SW 1271 (cell line): Measurements from ENCODE around the gene STIP1.
A peak's percentile ranks its signal among the peaks of the same experiment; 100 is the strongest.

ENCODE experiments used
- DNase-seq, 2 experiments: peaks; one replicate each; lab custom pipeline; 2025; lab: John Stamatoyannopoulos, UW

Gene STIP1

DNA sequence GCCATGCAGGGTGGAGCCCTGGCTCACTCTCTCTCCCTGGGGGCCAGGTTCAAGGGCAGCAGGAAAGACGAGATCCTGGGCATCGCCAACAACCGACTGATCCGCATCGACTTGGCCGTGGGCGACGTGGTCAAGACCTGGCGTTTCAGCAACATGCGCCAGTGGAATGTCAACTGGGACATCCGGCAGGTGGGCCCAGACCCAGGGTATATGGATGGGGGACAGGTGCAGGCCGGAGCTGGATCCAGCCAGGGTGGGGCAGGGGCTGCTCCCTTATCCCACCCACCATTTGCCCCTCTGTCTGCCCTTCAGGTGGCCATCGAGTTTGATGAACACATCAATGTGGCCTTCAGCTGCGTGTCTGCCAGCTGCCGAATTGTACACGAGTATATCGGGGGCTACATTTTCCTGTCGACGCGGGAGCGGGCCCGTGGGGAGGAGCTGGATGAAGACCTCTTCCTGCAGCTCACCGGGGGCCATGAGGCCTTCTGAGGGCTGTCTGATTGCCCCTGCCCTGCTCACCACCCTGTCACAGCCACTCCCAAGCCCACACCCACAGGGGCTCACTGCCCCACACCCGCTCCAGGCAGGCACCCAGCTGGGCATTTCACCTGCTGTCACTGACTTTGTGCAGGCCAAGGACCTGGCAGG, 37.2 kb downstream of the STIP1 start:
- DNase-seq: no peak

DNA sequence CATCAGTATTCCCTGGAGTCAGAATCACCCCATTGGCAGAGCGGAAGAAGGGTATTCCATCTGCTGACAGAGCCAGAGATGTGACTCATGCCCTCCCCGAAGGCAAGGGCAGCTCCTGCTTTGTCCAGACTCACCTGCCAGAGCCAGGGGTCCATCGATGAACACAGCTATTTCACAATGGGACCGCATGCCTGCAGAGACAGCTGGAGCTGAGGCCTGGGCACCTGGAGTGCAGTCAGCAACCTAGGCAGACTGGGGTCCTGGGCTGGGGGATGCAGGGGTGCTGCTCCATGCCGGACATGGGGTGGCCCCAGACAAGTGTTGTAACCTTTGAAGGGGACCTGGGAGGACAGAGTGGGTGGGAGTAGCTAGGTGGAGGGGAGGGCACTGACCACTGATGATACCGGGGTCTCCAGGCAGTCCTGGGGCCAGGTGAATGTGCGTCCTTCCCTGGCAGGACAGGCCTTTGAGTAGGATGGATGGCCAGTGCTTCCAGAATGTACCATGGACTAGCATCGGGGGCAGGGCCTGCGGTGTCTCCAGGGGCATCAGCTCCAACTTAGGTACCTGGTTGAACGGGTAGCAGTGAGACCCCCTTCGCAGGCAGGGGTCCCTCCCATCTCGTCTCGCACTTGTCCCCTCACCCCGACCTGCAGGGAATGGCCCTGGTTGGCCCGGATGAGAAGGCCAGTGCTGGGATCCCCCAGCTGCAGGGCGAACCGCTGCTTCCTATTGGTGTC, 38.4 kb downstream of the STIP1 start:
- no peak for DNase-seq

DNA sequence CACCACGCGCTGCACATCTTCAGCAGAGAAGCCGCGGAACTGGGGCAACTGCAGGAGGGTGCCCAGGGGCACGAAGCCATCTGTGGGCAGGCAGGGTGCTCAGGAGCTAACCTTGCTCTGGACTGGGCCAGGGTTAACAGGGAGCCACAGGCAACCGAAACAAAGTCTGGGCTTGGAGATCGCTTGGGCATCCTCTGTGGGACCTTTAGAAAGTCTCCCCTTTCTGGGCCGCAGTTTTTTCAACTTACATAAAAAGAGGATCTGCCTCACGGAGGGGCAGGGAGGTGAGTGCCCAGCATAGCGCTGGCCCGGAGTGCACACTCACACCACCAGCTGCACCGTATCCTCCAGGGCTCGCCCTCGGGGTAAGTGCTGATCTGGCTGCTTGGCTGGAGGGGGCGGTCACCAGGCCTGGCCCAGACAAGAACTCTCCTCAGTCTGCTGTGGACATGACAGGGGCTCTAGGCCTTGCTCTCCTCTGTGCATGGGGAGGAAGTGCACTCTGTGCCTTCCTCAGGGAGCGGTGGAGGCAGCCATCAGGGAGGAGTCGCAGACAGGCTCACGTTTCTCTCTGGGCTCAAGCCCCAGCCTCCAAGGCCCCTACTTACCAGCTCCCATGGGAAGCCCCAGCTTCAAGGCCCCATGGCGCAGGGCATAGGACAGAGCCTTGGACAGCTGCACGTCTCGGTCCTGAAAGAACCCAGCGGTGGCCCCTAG, 39.1 kb downstream of the STIP1 start:
- DNase-seq: no peak

GRCh38 chr11:64225608-64226506, 39.9 kb downstream of the STIP1 start, which contains the start of the genes NUDT22 and TRPT1:
Gene NUDT22 (plus strand): TSS chr11:64226274. CDS start chr11:64226653, 379 bp downstream.
Gene TRPT1 (minus strand): TSS chr11:64226186. CDS start chr11:64225860, 326 bp downstream.
- DNase-seq: peak; percentile 48 to 75

DNA sequence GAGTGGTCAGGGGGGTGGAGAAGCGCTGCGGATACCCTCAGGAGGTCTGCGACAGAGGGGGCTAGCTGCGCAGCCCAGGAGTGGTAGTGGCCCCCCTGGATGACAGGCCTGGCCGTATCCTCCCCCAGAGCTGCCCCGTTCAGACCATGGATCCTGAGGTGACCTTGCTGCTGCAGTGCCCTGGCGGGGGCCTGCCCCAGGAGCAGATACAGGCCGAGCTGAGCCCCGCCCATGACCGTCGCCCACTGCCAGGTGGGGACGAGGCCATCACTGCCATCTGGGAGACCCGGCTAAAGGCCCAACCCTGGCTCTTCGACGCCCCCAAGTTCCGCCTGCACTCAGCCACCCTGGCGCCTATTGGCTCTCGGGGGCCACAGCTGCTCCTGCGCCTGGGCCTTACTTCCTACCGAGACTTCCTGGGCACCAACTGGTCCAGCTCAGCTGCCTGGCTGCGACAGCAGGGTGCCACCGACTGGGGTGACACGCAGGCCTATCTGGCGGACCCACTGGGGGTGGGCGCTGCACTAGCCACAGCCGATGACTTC, 40.6 kb downstream of the STIP1 start:
- peak; percentile 44 to 58 for DNase-seq

DNA sequence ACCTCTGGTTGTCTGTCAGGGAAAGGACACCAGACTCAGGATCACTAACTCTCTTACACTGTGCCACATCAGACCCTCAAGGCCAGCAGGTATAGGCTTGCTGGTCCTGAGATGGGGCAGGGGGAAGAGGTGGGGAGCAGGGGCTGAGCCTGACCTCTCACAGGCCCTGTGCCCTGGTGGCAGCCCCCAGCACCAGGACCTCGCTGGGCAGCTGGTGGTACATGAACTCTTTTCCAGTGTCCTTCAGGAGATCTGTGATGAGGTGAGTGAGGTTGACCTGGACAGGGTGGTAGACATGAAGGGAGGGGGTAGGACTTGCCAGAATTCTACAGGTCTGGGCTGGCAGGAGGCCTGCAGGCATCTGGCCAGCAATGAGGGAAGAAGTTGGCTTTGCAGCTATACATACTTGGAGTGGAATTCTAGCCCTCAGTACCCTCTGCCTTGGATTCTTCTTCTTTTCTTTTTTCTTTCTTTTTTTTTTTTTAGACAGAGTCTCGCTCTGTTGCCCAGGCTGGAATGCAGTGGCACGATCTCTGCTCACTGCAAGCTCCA, 41.5 kb downstream of the STIP1 start:
- DNase-seq: no peak

DNA sequence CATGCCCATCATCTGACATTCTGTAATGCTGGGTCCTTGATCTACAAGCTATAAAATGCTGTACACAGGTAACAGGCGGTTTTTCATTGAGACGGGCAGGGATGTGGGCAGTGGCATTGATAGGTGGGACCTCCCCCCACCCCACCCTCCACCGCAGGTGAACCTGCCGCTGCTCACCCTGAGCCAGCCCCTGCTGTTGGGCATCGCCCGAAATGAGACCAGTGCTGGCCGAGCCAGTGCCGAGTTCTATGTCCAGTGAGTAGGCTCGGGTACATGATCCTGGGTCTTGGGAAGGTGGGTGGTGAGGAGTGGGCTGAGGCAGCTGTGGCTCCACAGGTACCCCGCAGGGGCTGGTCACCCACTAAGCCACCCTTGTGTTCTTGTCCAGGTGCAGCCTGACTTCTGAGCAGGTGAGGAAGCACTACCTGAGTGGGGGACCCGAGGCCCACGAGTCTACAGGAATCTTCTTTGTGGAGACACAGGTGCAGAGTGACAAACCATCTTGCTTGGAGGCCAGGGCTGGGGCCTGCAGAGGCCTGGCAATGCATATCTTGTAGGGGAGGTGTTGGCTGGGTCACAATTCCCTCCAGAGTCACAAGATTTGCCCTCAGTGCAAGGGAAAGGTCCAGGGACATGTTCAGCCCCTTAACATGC, 43.2 kb downstream of the STIP1 start:
- DNase-seq: no peak

GRCh38 chr11:64229744-64230170, 43.8 kb downstream of the STIP1 start:
- no peak for DNase-seq

DNA sequence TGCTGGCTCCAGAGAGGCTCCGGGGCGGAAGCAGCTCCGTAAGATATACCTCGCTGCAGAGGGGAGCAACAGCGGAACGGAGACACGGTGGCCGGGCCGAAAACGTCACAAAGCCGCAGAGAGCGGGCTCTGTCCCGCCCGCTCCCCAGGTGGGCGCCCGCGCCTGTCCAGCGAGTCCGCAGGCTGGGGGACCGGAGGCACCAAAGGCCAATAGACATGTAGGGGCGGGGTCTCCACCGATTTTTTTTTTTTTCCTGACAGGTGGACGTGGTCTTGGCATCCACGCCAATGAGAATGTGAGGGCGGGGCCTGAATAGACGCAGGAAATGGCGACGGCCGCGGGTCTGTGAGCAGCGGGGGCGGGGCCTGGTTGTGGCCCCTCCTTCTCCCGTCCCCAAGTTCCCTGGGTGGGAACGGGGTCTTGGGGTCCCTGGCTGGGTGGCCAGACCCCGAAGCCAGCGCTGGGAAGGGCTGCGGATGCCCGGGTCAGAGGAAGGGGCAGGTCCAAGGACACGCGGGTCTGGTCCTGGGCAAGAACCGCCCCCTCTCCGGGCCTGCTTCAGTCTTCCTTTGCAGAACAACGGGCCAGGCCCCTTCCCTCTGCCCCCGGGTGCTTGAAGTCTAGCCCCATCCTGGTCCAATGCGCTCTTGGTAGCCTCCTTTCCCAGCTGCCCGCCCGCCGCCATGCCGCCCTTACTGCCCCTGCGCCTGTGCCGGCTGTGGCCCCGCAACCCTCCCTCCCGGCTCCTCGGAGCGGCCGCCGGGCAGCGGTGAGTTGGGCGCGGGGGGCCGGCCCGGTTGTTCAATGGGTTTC, 44.4 kb downstream of the STIP1 start, which contains the start of gene DNAJC4:
Gene DNAJC4 (plus strand): TSS at position 378 of the 814 bp plus-strand sequence. CDS start 307 bp downstream, at position 685.
- peak; percentile 86 to 87 for DNase-seq

DNA sequence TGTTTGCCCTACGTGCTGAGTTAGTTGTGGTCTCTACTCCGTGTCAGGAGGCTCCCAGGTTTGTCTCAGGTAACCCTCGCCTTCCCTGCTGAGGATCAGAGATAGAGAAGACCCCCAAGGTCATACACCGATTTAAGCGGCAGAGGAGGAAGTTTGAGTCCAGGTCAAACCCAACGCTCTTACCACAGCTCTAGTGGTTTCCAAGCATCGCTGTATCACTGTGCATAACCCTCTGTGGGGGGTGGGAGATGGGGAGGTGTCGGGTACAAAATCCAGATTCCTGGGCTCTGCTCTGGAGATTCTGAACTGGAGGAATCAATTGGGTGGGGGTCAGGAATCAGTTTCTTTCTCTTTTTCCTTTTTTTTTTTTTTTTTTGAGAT, 45.0 kb downstream of the STIP1 start:
- no peak for DNase-seq

DNA sequence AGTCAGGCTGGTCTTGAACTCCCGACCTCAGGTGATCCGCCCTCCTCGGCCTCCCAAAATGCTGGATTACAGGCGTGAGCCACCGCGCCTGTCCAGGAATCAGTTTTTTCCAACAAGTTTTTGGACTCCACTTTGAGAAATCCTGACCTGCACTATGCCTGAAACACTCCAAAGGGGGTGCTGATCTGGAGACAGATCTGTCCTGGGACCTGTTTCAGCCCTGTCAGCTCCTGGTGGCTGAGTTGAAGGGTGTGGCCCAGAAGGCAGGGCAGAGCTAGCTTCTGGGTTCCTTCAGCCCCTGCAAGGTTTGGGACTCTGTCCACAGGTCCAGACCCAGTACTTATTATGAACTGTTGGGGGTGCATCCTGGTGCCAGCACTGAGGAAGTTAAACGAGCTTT, 45.6 kb downstream of the STIP1 start:
- no peak for DNase-seq

GRCh38 chr11:64232182-64232966, 46.4 kb downstream of the STIP1 start:
- no peak for DNase-seq

DNA sequence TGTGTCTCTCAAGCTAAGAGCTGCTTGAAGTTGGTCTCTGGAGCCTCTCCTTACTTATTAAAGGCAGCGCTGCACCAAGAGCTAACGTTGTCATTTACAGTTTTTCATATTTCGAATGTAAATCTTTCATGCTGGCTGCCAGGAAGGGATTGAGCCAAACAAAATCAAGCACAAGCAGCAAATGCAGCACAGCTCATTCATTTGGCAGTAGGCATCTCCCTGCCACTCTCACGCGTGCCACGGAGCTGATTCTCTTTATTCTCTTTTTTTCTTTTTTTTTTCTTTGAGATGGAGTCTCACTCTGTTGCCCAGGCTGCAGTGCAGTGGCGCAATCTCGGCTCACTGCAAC, 47.0 kb downstream of the STIP1 start:
- no peak for DNase-seq

GRCh38 chr11:64233913-64234586, 48.1 kb downstream of the STIP1 start, which contains the start of gene VEGFB:
Gene VEGFB (plus strand): TSS chr11:64234584. CDS start chr11:64234834, 250 bp downstream.
- peak in 1 of 2 experiments; percentile 37 for DNase-seq

- DNase-seq: peak in 1 of 2 experiments; percentile 33
Measured at GRCh38 chr11:64234647-64235379, 48.8 kb downstream of the STIP1 start.

DNA sequence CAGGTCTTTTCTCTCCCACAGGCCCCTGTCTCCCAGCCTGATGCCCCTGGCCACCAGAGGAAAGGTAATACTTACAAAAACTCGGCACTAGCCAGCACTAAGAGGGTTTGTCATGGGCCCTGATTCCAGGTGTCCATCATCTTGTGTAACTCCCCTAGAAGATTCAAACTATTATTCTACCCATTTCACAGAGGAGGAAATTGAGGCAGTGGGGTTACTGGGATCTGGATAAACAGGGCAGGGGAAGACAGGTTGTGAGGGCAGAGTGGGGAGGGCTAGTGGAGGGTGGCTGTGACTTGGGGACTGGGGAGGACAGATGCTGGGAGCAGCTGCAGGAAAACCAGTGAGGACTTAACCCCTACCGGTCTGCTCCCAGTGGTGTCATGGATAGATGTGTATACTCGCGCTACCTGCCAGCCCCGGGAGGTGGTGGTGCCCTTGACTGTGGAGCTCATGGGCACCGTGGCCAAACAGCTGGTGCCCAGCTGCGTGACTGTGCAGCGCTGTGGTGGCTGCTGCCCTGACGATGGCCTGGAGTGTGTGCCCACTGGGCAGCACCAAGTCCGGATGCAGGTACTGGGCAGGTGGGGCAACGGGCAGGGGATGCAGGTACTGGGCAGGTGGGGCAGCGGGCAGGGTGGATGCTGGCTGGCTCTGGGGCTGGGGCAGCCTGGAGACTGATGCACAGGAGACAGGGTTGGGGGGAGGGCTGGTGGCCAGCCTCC, 49.6 kb downstream of the STIP1 start:
- DNase-seq: no peak

GRCh38 chr11:64237484-64237951, 51.5 kb downstream of the STIP1 start:
- no peak for DNase-seq
